Tibial nerve (tissue), 4 donors: Measurements from ENCODE around the gene DNM3. TPM values are rescaled to one million over a fixed set of nuclear protein-coding genes. Genes with fewer than 3 reads are reported as not detected.

Experiments used
- DNase-seq, 2 donors: peaks; one replicate each; pipeline ENCODE4 v3.0.0-alpha.2; 2019; ENCODE audit warnings: low spot score in 2 of 2
- H3K27ac ChIP-seq, 4 donors: fragments of 200-600 bp; sonication (generic) in 3 of 4; one replicate each; pipeline ENCODE4 v1.5.1; 2017 to 2019; ENCODE audit warnings: mild to moderate bottlenecking in 1 of 4
- H3K27me3 ChIP-seq, 2 donors: fragments of 200-600 bp; sonication (generic) in 1 of 2; one replicate each; pipeline versions ENCODE4 v1.5.1 to v1.6.0; 2017 to 2019
- H3K36me3 ChIP-seq, 3 donors: fragments of 200-600 bp; sonication (generic); one replicate each; pipeline ENCODE4 v1.5.1; 2018 to 2019
- H3K4me1 ChIP-seq, 4 donors: fragments of 200-600 bp; sonication (generic) in 3 of 4; one replicate each; pipeline ENCODE4 v1.5.1; 2017 to 2019
- H3K4me3 ChIP-seq, 4 donors: fragments of 200-600 bp; sonication (generic) in 3 of 4; one replicate each; pipeline ENCODE4 v1.5.1; 2017 to 2019; ENCODE audit warnings: mild to moderate bottlenecking in 1 of 4, moderate library complexity in 1 of 4
- H3K9me3 ChIP-seq, 4 donors: fragments of 200-600 bp; sonication (generic) in 3 of 4; one replicate each; pipeline ENCODE4 v1.5.1; 2017 to 2019
- CTCF ChIP-seq, 5 experiments: fragments of 200-600 bp in 3 of 5; fragments of 450-650 bp in 2 of 5; sonication (generic) in 3 of 5; IDR thresholded peaks; one replicate each; pipeline ENCODE4 v1.5.1; 2016 to 2019; ENCODE audit warnings: antibody characterized with exemption in 5 of 5, mild to moderate bottlenecking in 3 of 5, moderate library complexity in 2 of 5
- EP300 ChIP-seq, 2 donors: sonication (generic); formaldehyde crosslinking; IDR thresholded peaks; one replicate each; pipeline ENCODE4 v1.6.1; 2017; ENCODE audit warnings: antibody characterized with exemption in 2 of 2, mild to moderate bottlenecking in 1 of 2
- POLR2A ChIP-seq, 2 donors: fragments of 450-650 bp; IDR thresholded peaks; one replicate each; pipeline ENCODE4 v1.6.1; 2017; ENCODE audit warnings: antibody characterized with exemption in 2 of 2, mild to moderate bottlenecking in 2 of 2, moderate library complexity in 2 of 2
- WGBS, 2 donors: methylation state at CpG; one replicate each; pipeline ENCODE4 v1.1.5; 2018; 5-methylcytosine and 5-hydroxymethylcytosine counted together
- total RNA-seq, 4 donors: library from RNA; depleted of rRNA; stranded (reverse); fragments of >200 nt; gene quantifications; one replicate each; pipeline ENCODE4 v1.1.0, GENCODE V29; 2016

DNM3 gene
- total RNA-seq, 4 donors from 2014 or later: 9.8 to 15.3 (median 12.3) TPM

- TF ChIP-seq POLR2A (IDR thresholded peaks at IDR 0.05) (no peak), CTCF (IDR thresholded peaks at IDR 0.05) (no peak), EP300 (IDR thresholded peaks at IDR 0.05) (no peak)
- Histone ChIP-seq H3K4me1 (peaks cover 0 to 16% (median 0%) of the 10 kb centered on the region in 4 donors), H3K9me3 (no peaks in the 10 kb centered on the region), H3K4me3 (no peak overlapping the region), H3K27me3 (peaks cover 0 to 3% of the 10 kb centered on the region in 2 donors), H3K36me3 (no peaks in the 10 kb centered on the region), H3K27ac (no peak overlapping the region)
- DNase-seq: no peak
Observed at GRCh38 chr1:171845998-171846397, 4.7 kb downstream of the DNM3 start.

GRCh38 chr1:171849245-171849898 lies 8.1 kb downstream of the DNM3 start:
- no peak overlapping the region for H3K27ac ChIP-seq
- H3K4me3 ChIP-seq: no peak overlapping the region
- no peaks in the 10 kb centered on the region for H3K9me3 ChIP-seq
- H3K4me1 ChIP-seq: no peaks in the 10 kb centered on the region
- 74 to 77% methylated on average over 5 of the region's 5 CpGs for WGBS, 2 donors
- peaks cover 0 to 3% of the 10 kb centered on the region in 2 donors for H3K27me3 ChIP-seq
- no peaks in the 10 kb centered on the region for H3K36me3 ChIP-seq
- TF ChIP-seq POLR2A (IDR thresholded peaks at IDR 0.05): no peak
- TF ChIP-seq CTCF (IDR thresholded peaks at IDR 0.05): no peak
- TF ChIP-seq EP300 (IDR thresholded peaks at IDR 0.05): no peak
- no peak for DNase-seq

GRCh38 chr1:171850651-171851350 lies 9.5 kb downstream of the DNM3 start:
- DNase-seq: no peak
- 78 to 90% methylated on average over 5 of the region's 5 CpGs for WGBS, 2 donors
- H3K9me3 ChIP-seq: no peaks in the 10 kb centered on the region

GRCh38 chr1:171852272-171852671 lies 11.0 kb downstream of the DNM3 start:
- H3K4me3 ChIP-seq: no peak overlapping the region
- DNase-seq: no peak
- H3K36me3 ChIP-seq: no peaks in the 10 kb centered on the region
- no peaks in the 10 kb centered on the region for H3K4me1 ChIP-seq
- TF ChIP-seq EP300 (IDR thresholded peaks at IDR 0.05) (no peak), POLR2A (IDR thresholded peaks at IDR 0.05) (no peak), CTCF (IDR thresholded peaks at IDR 0.05) (no peak)
- H3K9me3 ChIP-seq: peaks cover 0 to 7% (median 0%) of the 10 kb centered on the region in 4 donors
- no peaks in the 10 kb centered on the region for H3K27me3 ChIP-seq
- no peak overlapping the region for H3K27ac ChIP-seq

More at GRCh38 chr1:171850651-171851350, 9.5 kb downstream of the DNM3 start:
- no peaks in the 10 kb centered on the region for H3K36me3 ChIP-seq
- no peak overlapping the region for H3K27ac ChIP-seq
- peaks cover 0 to 3% of the 10 kb centered on the region in 2 donors for H3K27me3 ChIP-seq
- TF ChIP-seq EP300 (IDR thresholded peaks at IDR 0.05): no peak
- no peak for TF ChIP-seq CTCF (IDR thresholded peaks at IDR 0.05)
- TF ChIP-seq POLR2A (IDR thresholded peaks at IDR 0.05): no peak
- no peak overlapping the region for H3K4me3 ChIP-seq
- H3K4me1 ChIP-seq: no peaks in the 10 kb centered on the region

GRCh38 chr1:171855381-171855780 lies 14.1 kb downstream of the DNM3 start:
- Histone ChIP-seq H3K4me1 (no peaks in the 10 kb centered on the region), H3K4me3 (no peak overlapping the region), H3K36me3 (peaks cover 0 to 15% (median 0%) of the 10 kb centered on the region in 3 donors), H3K9me3 (peaks cover 0 to 13% (median 0%) of the 10 kb centered on the region in 4 donors), H3K27me3 (no peaks in the 10 kb centered on the region), H3K27ac (no peak overlapping the region)
- DNase-seq: no peak
- WGBS, 2 donors: 100% methylated on average over 1 of the region's 1 CpG
- TF ChIP-seq CTCF (IDR thresholded peaks at IDR 0.05): no peak
